HG03139 (cell line): ENCODE data around the gene TMCO6.
"Not testable (repeated sequence)": the region's sequence is repeated elsewhere in the genome, so short reads cannot be mapped to it uniquely, and the experiment has no call there.

Experiments used
- ATAC-seq: cut with Tn5 transposase; IDR thresholded peaks from one replicate; pipeline ENCODE4 v1.9.1; 2021; ENCODE audit not compliant: unreplicated experiment

TMCO6 gene

GRCh38 chr5:140639148-140639981, at the start of gene TMCO6:
TMCO6 (plus strand) TSS chr5:140639451; CDS start chr5:140639528, 77 bp downstream.
- peak; percentile 97 for ATAC-seq

- no peak for ATAC-seq
Measured at GRCh38 chr5:140590861-140591260, 48.4 kb upstream of the TMCO6 start.

GRCh38 chr5:140591747-140592372, 47.4 kb upstream of the TMCO6 start:
- no peak for ATAC-seq

GRCh38 chr5:140593070-140593469, 46.2 kb upstream of the TMCO6 start:
- not testable (repeated sequence) for ATAC-seq

- ATAC-seq = no peak
Measured at GRCh38 chr5:140594169-140594568, 45.1 kb upstream of the TMCO6 start.

GRCh38 chr5:140595538-140596300, 43.5 kb upstream of the TMCO6 start:
- ATAC-seq = no peak

GRCh38 chr5:140596321-140596741, 42.9 kb upstream of the TMCO6 start:
- ATAC-seq = no peak

GRCh38 chr5:140598836-140599235, 40.4 kb upstream of the TMCO6 start:
- ATAC-seq = no peak

GRCh38 chr5:140600096-140600495, 39.2 kb upstream of the TMCO6 start:
- no peak for ATAC-seq

- ATAC-seq = no peak
Measured at GRCh38 chr5:140602147-140602546, 37.1 kb upstream of the TMCO6 start.

GRCh38 chr5:140603446-140603698, 35.9 kb upstream of the TMCO6 start:
- not testable (repeated sequence) for ATAC-seq

- ATAC-seq = no peak
Measured at GRCh38 chr5:140603734-140604133, 35.5 kb upstream of the TMCO6 start.

GRCh38 chr5:140605879-140606278, 33.4 kb upstream of the TMCO6 start:
- ATAC-seq = no peak

- ATAC-seq = no peak
Measured at GRCh38 chr5:140607031-140607430, 32.2 kb upstream of the TMCO6 start.

GRCh38 chr5:140608722-140609121, 30.5 kb upstream of the TMCO6 start:
- ATAC-seq = no peak

- no peak for ATAC-seq
Measured at GRCh38 chr5:140609126-140609525, 30.1 kb upstream of the TMCO6 start.

- no peak for ATAC-seq
Measured at GRCh38 chr5:140611020-140611521, 28.2 kb upstream of the TMCO6 start.

- no peak for ATAC-seq
Measured at GRCh38 chr5:140622301-140622700, 16.9 kb upstream of the TMCO6 start.

- not testable (repeated sequence) for ATAC-seq
Measured at GRCh38 chr5:140623061-140623460, 16.2 kb upstream of the TMCO6 start.

- not testable (repeated sequence) for ATAC-seq
Measured at GRCh38 chr5:140624886-140625285, 14.4 kb upstream of the TMCO6 start.

- ATAC-seq = no peak
Measured at GRCh38 chr5:140627972-140628371, 11.3 kb upstream of the TMCO6 start.

- ATAC-seq = no peak
Measured at GRCh38 chr5:140628711-140629110, 10.5 kb upstream of the TMCO6 start.
